HepG2 (cell line): ENCODE results near the gene PLPP3. TPM values are rescaled to one million over a fixed set of nuclear protein-coding genes. Genes with fewer than 3 reads are reported as not detected.

Experiments
- ARID4A ChIP-seq: sonication (generic); formaldehyde crosslinking; IDR thresholded peaks from 2 replicates; pipeline ENCODE4 v1.5.0; 2020; ENCODE audit warnings: mild to moderate bottlenecking, missing genetic modification reagents, borderline replicate concordance
- HNF4G ChIP-seq, 2 experiments: sonication (generic) in 1 of 2; formaldehyde crosslinking in 1 of 2; IDR thresholded peaks; 2 replicates each; pipeline versions ENCODE4 v1.4.0 to v1.6.1; 2011 to 2020; ENCODE audit warnings: borderline replicate concordance in 2 of 2, low read depth in 2 of 2, mild to moderate bottlenecking in 2 of 2, low read length in 1 of 2, missing genetic modification reagents in 1 of 2, moderate library complexity in 1 of 2
- HOXA9 ChIP-seq: sonication (generic); formaldehyde crosslinking; IDR thresholded peaks from 2 replicates; pipeline ENCODE4 v1.8.1; 2022; ENCODE audit warnings: missing genetic modification reagents, mild to moderate bottlenecking, moderate library complexity, borderline replicate concordance
- MED1 ChIP-seq: sonication (generic); formaldehyde crosslinking; IDR thresholded peaks from 2 replicates; pipeline ENCODE4 v1.4.0; 2020; ENCODE audit warnings: missing genetic modification reagents
- NFYC ChIP-seq: IDR thresholded peaks from 2 replicates; pipeline ENCODE4 v1.6.1; 2016; ENCODE audit warnings: missing genetic modification reagents, missing compliant biosample characterization
- PRDM10 ChIP-seq: sonication (generic); formaldehyde crosslinking; IDR thresholded peaks from 2 replicates; pipeline ENCODE4 v1.4.0; 2020; ENCODE audit warnings: low read depth, missing genetic modification reagents
- TFAP4 ChIP-seq: sonication (generic); IDR thresholded peaks from 2 replicates; pipeline ENCODE4 v1.6.1; 2016; ENCODE audit warnings: low read depth, borderline replicate concordance
- WIZ ChIP-seq: sonication (generic); formaldehyde crosslinking; IDR thresholded peaks from 2 replicates; pipeline ENCODE4 v1.5.1; 2020; ENCODE audit warnings: mild to moderate bottlenecking, missing genetic modification reagents
- ZBTB46 ChIP-seq: sonication (generic); formaldehyde crosslinking; IDR thresholded peaks from 2 replicates; pipeline ENCODE4 v1.4.0; 2020; ENCODE audit warnings: mild to moderate bottlenecking, missing genetic modification reagents, borderline replicate concordance
- ZFP36L2 ChIP-seq: sonication (generic); formaldehyde crosslinking; IDR thresholded peaks from 2 replicates; pipeline ENCODE4 v1.4.0; 2020; ENCODE audit warnings: missing genetic modification reagents
- ZNF232 ChIP-seq: sonication (generic); formaldehyde crosslinking; IDR thresholded peaks from 2 replicates; pipeline ENCODE4 v1.4.0; 2020; ENCODE audit warnings: missing genetic modification reagents, borderline replicate concordance
- ZNF263 ChIP-seq: sonication (generic); formaldehyde crosslinking; IDR thresholded peaks from 2 replicates; pipeline ENCODE4 v1.4.0; 2020; ENCODE audit warnings: missing genetic modification reagents
- polyA plus RNA-seq, 8 experiments: library from polyadenylated mRNA; depleted of rRNA in 3 of 8; stranded (reverse) in 7 of 8; unstranded in 1 of 8; fragments of >200 nt; fragmentation: Illumina TruSeq in 4 of 8; extraction: Trizol in 4 of 8; gene quantifications; 2 replicates each; pipeline versions ENCODE4 v1.2.1 to v1.2.3, GENCODE V29; 2011 to 2016; ENCODE audit warnings: low read depth in 4 of 8, missing spikeins in 1 of 8, mixed read lengths in 1 of 8; ENCODE audit not compliant: insufficient read depth in 1 of 8
- total RNA-seq, 5 experiments: library from RNA; depleted of rRNA; stranded (reverse); fragments of >200 nt; fragmentation: Illumina TruSeq; extraction: Trizol; gene quantifications; 2 replicates each; pipeline ENCODE4 v1.2.3, GENCODE V29; 2016; ENCODE audit warnings: low read depth in 1 of 5
- TF ChIP-seq, protein P1 (sequence below): sonication (generic); formaldehyde crosslinking; conservative IDR thresholded peaks from 2 replicates; pipeline ENCODE4 v1.8.0; 2022; ENCODE audit warnings: mild to moderate bottlenecking, moderate library complexity, missing genetic modification reagents
- TF ChIP-seq, protein P2 (sequence below): sonication (generic); formaldehyde crosslinking; IDR thresholded peaks from 2 replicates; pipeline ENCODE4 v1.8.0; 2022; ENCODE audit warnings: mild to moderate bottlenecking, missing genetic modification reagents

Gene PLPP3
- total and polyA plus RNA-seq, 2 of the 13 experiments (the other 11 are each of a cell fraction or from before 2014, with no cell fraction given): 49.7 to 65.8 TPM

DNA sequence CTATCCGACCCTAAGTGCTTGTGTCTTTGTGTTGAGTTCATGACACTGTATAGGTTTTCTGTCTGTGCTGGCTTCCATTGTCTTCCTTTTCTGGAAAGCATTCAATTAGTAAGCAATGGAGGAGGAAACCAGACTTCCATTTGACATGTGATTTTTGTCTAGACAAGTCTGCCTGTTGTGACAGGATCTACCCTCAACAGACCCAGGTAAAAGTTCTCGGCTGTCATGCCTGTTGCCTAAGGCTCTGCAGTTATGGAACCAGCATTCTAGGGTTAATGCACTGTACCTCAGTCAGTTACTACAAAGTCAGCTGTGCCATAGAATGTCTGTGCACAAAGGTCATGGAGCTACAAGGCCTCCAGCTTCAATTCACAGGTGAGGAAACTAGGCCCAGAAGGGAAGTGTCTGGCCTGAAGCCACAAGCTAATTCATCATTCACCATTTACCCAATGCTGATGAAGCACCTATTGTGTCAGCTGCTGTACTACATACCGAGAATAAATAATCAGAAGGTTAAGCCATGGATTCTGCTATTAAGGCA lies 72.3 kb downstream of the PLPP3 start (continued):
- TF ChIP-seq PRDM10 (no peak), MED1 (CRISPR knock-in tag) (0 out of 2 replicates have a peak, but pooled peaks have one; percentile 25), HOXA9 (no peak), ZNF232 (CRISPR knock-in tag) (no peak), ZNF263 (no peak), NFYC (no peak), HNF4G (IDR thresholded peaks at IDR 0.05; ENCODE audit: borderline replicate concordance, low read depth, low read length) (peak; percentile 28; the same call in 1 of the 2 replicates), HNF4G (CRISPR knock-in tag; IDR thresholded peaks at IDR 0.05; ENCODE audit: borderline replicate concordance, low read depth) (no peak), ZFP36L2 (no peak), ZBTB46 (no peak), TFAP4 (peak; percentile 78), WIZ (CRISPR knock-in tag) (no peak), ARID4A (CRISPR knock-in tag) (peak; percentile 19; the same call in 1 of the 2 replicates)
- TF ChIP-seq, protein P1, sequence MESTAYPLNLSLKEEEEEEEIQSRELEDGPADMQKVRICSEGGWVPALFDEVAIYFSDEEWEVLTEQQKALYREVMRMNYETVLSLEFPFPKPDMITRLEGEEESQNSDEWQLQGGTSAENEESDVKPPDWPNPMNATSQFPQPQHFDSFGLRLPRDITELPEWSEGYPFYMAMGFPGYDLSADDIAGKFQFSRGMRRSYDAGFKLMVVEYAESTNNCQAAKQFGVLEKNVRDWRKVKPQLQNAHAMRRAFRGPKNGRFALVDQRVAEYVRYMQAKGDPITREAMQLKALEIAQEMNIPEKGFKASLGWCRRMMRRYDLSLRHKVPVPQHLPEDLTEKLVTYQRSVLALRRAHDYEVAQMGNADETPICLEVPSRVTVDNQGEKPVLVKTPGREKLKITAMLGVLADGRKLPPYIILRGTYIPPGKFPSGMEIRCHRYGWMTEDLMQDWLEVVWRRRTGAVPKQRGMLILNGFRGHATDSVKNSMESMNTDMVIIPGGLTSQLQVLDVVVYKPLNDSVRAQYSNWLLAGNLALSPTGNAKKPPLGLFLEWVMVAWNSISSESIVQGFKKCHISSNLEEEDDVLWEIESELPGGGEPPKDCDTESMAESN: no peak
- TF ChIP-seq, protein P2, sequence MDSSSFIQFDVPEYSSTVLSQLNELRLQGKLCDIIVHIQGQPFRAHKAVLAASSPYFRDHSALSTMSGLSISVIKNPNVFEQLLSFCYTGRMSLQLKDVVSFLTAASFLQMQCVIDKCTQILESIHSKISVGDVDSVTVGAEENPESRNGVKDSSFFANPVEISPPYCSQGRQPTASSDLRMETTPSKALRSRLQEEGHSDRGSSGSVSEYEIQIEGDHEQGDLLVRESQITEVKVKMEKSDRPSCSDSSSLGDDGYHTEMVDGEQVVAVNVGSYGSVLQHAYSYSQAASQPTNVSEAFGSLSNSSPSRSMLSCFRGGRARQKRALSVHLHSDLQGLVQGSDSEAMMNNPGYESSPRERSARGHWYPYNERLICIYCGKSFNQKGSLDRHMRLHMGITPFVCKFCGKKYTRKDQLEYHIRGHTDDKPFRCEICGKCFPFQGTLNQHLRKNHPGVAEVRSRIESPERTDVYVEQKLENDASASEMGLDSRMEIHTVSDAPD (CRISPR knock-in tag): no peak
